ENCODE results near the gene CMC2. TPM values are rescaled to one million over a fixed set of nuclear protein-coding genes. Genes with fewer than 3 reads are reported as not detected.

The CMC2 gene
- total RNA-seq, 4 donors from 2014 or later, result 8.9 to 37.8 (median 34.1) TPM

DNA sequence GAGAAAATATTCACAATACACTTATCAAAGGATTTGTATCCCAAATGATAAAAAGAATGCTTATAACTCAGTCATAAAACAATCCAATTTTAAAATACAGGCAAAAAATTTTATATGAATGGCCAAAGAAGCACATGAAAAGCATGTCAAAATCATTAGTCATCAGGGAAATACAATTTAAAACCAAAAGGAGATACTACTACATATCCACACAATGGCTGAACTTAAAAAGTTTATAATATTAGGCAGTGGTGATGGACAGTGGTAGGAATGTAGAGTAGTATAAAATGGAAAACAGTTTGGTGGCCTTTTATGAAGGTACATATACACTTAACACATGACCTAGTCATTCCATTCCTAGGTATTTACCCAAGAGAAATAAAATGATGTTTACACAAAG is 12.2 kb downstream of the CMC2 start:
- H3K4me3 ChIP-seq, result no peak overlapping the region
- no peak for DNase-seq (ENCODE audit: low spot score in 2 of 2)
- no peaks in the 10 kb centered on the region for H3K36me3 ChIP-seq
- no peaks in the 10 kb centered on the region for H3K9me3 ChIP-seq
- H3K4me1 ChIP-seq, result peaks cover 4% of the 10 kb centered on the region
- no peak overlapping the region for H3K27ac ChIP-seq
- TF ChIP-seq, protein P1, sequence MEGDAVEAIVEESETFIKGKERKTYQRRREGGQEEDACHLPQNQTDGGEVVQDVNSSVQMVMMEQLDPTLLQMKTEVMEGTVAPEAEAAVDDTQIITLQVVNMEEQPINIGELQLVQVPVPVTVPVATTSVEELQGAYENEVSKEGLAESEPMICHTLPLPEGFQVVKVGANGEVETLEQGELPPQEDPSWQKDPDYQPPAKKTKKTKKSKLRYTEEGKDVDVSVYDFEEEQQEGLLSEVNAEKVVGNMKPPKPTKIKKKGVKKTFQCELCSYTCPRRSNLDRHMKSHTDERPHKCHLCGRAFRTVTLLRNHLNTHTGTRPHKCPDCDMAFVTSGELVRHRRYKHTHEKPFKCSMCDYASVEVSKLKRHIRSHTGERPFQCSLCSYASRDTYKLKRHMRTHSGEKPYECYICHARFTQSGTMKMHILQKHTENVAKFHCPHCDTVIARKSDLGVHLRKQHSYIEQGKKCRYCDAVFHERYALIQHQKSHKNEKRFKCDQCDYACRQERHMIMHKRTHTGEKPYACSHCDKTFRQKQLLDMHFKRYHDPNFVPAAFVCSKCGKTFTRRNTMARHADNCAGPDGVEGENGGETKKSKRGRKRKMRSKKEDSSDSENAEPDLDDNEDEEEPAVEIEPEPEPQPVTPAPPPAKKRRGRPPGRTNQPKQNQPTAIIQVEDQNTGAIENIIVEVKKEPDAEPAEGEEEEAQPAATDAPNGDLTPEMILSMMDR (IDR thresholded peaks at IDR 0.05), result no peak
- TF ChIP-seq EP300 (IDR thresholded peaks at IDR 0.05) (no peak), POLR2A (IDR thresholded peaks at IDR 0.05) (no peak), POLR2AphosphoS5 (IDR thresholded peaks at IDR 0.05) (no peak)
- no peaks in the 10 kb centered on the region for H3K27me3 ChIP-seq

DNA sequence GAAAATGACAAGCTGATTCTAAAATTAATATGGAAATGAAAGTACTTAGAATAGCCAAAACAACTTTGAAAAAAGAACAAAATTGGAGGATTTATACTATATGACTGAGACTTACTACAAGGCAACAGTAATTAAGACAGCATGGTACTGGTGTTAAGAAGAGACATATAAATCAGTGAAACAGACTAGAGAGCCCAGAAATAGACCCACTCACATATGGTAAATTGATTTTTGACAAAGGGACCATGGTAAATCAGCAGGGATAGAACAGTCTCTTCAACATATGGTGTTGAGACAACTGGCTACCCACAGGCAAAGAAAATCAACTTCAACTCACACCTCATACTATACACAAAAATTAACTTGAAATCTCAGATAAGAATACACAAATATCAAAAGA is 12.9 kb downstream of the CMC2 start:
- H3K4me1 ChIP-seq, result peaks cover 4% of the 10 kb centered on the region
- no peak for DNase-seq (ENCODE audit: low spot score in 2 of 2)
- no peak overlapping the region for H3K27ac ChIP-seq
- H3K4me3 ChIP-seq, result no peak overlapping the region
- TF ChIP-seq POLR2A (IDR thresholded peaks at IDR 0.05) (no peak), POLR2AphosphoS5 (IDR thresholded peaks at IDR 0.05) (no peak), EP300 (IDR thresholded peaks at IDR 0.05) (no peak)
- TF ChIP-seq, protein P1 (IDR thresholded peaks at IDR 0.05), result no peak
- H3K9me3 ChIP-seq, result no peaks in the 10 kb centered on the region
- no peaks in the 10 kb centered on the region for H3K27me3 ChIP-seq
- H3K36me3 ChIP-seq, result no peaks in the 10 kb centered on the region

DNA sequence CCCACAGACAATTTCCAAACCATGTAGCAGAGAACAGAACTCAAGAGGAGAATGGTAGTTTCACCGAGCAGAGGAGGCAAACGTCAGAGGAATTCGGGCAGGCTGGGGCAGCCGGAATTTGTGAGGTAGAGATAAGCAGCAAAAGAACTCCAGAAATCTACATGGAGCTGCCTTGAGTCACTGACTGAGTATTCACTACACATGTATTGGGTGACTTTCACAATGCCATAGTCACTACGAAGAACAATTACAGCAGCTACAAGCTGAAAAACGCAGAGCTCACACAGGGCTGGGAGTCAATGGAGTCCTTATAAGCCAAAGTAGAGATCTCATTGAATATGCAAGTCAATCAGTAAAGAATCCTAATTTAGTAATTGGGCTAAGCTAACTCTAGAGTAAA is 13.4 kb downstream of the CMC2 start:
- TF ChIP-seq EP300 (IDR thresholded peaks at IDR 0.05) (no peak), POLR2AphosphoS5 (IDR thresholded peaks at IDR 0.05) (no peak), POLR2A (IDR thresholded peaks at IDR 0.05) (no peak)
- TF ChIP-seq, protein P1 (IDR thresholded peaks at IDR 0.05), result no peak
- Histone ChIP-seq H3K9me3 (no peaks in the 10 kb centered on the region), H3K27me3 (no peaks in the 10 kb centered on the region), H3K27ac (no peak overlapping the region), H3K4me1 (peaks cover 4% of the 10 kb centered on the region), H3K4me3 (no peak overlapping the region), H3K36me3 (no peaks in the 10 kb centered on the region)
- 37% methylated on average over 6 of the region's 6 CpGs for WGBS
- no peak for DNase-seq (ENCODE audit: low spot score in 2 of 2)

DNA sequence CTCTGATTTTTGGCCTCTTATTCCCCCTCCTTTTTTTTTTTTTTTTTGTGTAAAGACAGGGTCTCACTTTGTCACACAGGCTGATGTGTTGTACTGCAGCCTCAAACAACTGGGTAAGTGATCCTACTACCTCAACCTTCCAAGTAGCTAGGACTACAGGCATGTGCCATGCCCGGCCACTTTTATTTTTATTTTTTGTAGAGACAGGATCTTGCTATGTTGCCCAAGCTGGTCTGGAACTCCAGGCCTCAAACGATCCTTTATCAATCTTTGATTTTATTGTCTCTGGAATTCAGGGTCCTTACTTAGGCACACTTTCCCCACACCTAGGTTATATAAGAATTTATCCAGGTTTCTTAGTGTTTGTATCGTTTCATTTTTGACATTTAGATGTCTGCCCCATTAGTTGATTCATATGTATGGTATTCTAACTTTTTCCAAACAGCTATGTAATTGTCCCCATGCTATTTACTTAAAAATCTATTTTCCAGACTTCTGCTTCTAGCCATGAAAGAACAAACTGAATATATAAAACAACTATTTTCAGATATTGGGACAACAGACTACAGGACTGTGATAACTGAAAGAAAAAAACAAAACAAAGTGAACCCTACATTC is 13.9 kb downstream of the CMC2 start:
- H3K9me3 ChIP-seq, result no peaks in the 10 kb centered on the region
- H3K36me3 ChIP-seq, result no peaks in the 10 kb centered on the region
- TF ChIP-seq EP300 (IDR thresholded peaks at IDR 0.05), result no peak
- TF ChIP-seq POLR2AphosphoS5 (IDR thresholded peaks at IDR 0.05), result no peak
- TF ChIP-seq POLR2A (IDR thresholded peaks at IDR 0.05), result no peak
- TF ChIP-seq, protein P1 (IDR thresholded peaks at IDR 0.05), result no peak
- peaks cover 4% of the 10 kb centered on the region for H3K4me1 ChIP-seq
- H3K27me3 ChIP-seq, result no peaks in the 10 kb centered on the region
- no peak overlapping the region for H3K4me3 ChIP-seq
- no peak overlapping the region for H3K27ac ChIP-seq
- WGBS, result 39% methylated on average over 3 of the region's 3 CpGs
- DNase-seq (ENCODE audit: low spot score in 2 of 2), result no peak

DNA sequence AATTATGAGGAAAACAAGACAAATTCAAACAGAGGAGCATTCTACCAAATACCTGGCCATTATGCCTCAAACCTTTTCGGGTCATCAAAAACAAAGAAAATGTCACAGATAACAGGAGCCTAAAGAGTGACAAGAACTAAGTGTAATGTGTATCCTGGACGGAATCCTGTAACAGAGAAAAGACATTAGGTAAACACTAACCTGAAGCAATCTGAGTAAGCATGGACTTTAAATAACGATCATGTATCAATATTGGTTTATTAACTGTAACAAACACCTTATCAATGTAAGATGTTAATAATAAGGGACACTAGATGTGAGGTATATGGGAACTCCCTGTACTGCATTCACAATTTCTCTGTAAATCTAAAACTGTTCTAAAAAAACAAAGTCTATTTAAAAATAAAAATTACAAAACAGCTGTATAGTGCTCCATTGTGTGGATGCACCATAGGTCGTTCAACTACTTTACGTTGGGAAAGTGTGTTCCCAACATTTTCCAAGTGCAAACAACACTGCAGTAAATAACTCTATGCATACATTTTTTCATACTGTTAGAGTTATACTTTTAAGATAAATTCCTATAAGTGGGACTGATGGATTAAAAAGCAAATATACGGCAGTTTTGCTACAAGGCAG is 14.8 kb downstream of the CMC2 start:
- H3K9me3 ChIP-seq, result no peaks in the 10 kb centered on the region
- no peak overlapping the region for H3K27ac ChIP-seq
- H3K4me3 ChIP-seq, result no peak overlapping the region
- no peak for TF ChIP-seq POLR2A (IDR thresholded peaks at IDR 0.05)
- no peak for TF ChIP-seq EP300 (IDR thresholded peaks at IDR 0.05)
- TF ChIP-seq, protein P1 (IDR thresholded peaks at IDR 0.05), result no peak
- TF ChIP-seq POLR2AphosphoS5 (IDR thresholded peaks at IDR 0.05), result no peak
- peaks cover 4% of the 10 kb centered on the region for H3K4me1 ChIP-seq
- no peaks in the 10 kb centered on the region for H3K36me3 ChIP-seq
- H3K27me3 ChIP-seq, result no peaks in the 10 kb centered on the region
- DNase-seq (ENCODE audit: low spot score in 2 of 2), result no peak
- 63% methylated on average over 6 of the region's 6 CpGs for WGBS

Data from suprapubic skin (tissue), 4 donors.